Measurements from ENCODE around the gene MMP3.

The MMP3 gene

DNA sequence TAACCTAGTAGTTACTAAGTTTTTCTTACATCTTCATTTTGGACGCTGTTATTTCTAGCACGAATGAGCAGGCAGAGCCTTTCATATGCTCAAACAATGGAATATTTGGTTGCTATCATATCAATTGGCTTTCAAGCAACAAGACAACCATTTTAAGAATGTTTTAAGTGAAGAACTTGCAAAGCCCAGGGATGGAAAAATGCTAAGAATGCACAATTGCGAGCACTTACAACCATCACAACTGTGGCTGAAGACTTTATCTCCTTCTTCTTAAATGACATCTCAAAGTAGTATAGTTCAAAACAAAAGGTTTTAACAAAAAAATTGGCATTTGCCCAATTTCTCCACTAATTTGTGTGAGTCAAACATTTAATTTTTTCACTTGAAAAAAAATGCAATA, 37.1 kb downstream of the MMP3 start:
- H3K9me3 ChIP-seq (ENCODE audit: insufficient read depth, low read length), result no peaks in the 10 kb centered on the region
- H3K4me2 ChIP-seq (ENCODE audit: low read depth, low read length, poor library complexity, severe bottlenecking), result no peak overlapping the region
- H4K20me1 ChIP-seq (ENCODE audit: low read depth, low read length), result no peaks in the 10 kb centered on the region
- no peak for TF ChIP-seq EZH2phosphoT487 (conservative IDR thresholded peaks at IDR 0.05; ENCODE audit: low read length)
- TF ChIP-seq, protein P1, sequence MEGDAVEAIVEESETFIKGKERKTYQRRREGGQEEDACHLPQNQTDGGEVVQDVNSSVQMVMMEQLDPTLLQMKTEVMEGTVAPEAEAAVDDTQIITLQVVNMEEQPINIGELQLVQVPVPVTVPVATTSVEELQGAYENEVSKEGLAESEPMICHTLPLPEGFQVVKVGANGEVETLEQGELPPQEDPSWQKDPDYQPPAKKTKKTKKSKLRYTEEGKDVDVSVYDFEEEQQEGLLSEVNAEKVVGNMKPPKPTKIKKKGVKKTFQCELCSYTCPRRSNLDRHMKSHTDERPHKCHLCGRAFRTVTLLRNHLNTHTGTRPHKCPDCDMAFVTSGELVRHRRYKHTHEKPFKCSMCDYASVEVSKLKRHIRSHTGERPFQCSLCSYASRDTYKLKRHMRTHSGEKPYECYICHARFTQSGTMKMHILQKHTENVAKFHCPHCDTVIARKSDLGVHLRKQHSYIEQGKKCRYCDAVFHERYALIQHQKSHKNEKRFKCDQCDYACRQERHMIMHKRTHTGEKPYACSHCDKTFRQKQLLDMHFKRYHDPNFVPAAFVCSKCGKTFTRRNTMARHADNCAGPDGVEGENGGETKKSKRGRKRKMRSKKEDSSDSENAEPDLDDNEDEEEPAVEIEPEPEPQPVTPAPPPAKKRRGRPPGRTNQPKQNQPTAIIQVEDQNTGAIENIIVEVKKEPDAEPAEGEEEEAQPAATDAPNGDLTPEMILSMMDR (IDR thresholded peaks at IDR 0.05; ENCODE audit: insufficient read depth, low read length, poor library complexity, severe bottlenecking), result no peak
- H3K79me2 ChIP-seq (ENCODE audit: insufficient read depth, low read length), result no peaks in the 10 kb centered on the region
- H3K27me3 ChIP-seq (ENCODE audit: low read length), result no peaks in the 10 kb centered on the region
- no peak overlapping the region for H3K27ac ChIP-seq (ENCODE audit: low read depth, low read length)
- H3K4me3 ChIP-seq (ENCODE audit: insufficient read depth, low read length, poor library complexity, severe bottlenecking), result no peak overlapping the region
- H3K36me3 ChIP-seq (ENCODE audit: low read length), result no peaks in the 10 kb centered on the region
- no peaks in the 10 kb centered on the region for H3F3A ChIP-seq (ENCODE audit: insufficient read depth)
- no peaks in the 10 kb centered on the region for H3K9me2 ChIP-seq (replicated peaks; ENCODE audit: insufficient read depth, low read length)
- no peak overlapping the region for H2AFZ ChIP-seq (ENCODE audit: low read depth, low read length, severe bottlenecking)
- no peak overlapping the region for H3K9ac ChIP-seq (ENCODE audit: low read length)

GRCh38 chr11:102802341-102802740, 41.1 kb downstream of the MMP3 start:
- H3K9me2 ChIP-seq (replicated peaks; ENCODE audit: insufficient read depth, low read length), result no peaks in the 10 kb centered on the region
- no peak overlapping the region for H3K27ac ChIP-seq (ENCODE audit: low read depth, low read length)
- H3K27me3 ChIP-seq (ENCODE audit: low read length), result no peaks in the 10 kb centered on the region
- H3K9ac ChIP-seq (ENCODE audit: low read length), result no peak overlapping the region
- H3K9me3 ChIP-seq (ENCODE audit: insufficient read depth, low read length), result no peaks in the 10 kb centered on the region
- H3K79me2 ChIP-seq (ENCODE audit: insufficient read depth, low read length), result no peaks in the 10 kb centered on the region
- H2AFZ ChIP-seq (ENCODE audit: low read depth, low read length, severe bottlenecking), result no peak overlapping the region
- H3K4me2 ChIP-seq (ENCODE audit: low read depth, low read length, poor library complexity, severe bottlenecking), result no peak overlapping the region
- TF ChIP-seq, protein P1 (IDR thresholded peaks at IDR 0.05; ENCODE audit: insufficient read depth, low read length, poor library complexity, severe bottlenecking), result no peak
- TF ChIP-seq EZH2phosphoT487 (conservative IDR thresholded peaks at IDR 0.05; ENCODE audit: low read length), result no peak
- H4K20me1 ChIP-seq (ENCODE audit: low read depth, low read length), result no peaks in the 10 kb centered on the region
- H3F3A ChIP-seq (ENCODE audit: insufficient read depth), result no peaks in the 10 kb centered on the region
- no peaks in the 10 kb centered on the region for H3K36me3 ChIP-seq (ENCODE audit: low read length)
- H3K4me3 ChIP-seq (ENCODE audit: insufficient read depth, low read length, poor library complexity, severe bottlenecking), result no peak overlapping the region

- H3K4me2 ChIP-seq (ENCODE audit: low read depth, low read length, poor library complexity, severe bottlenecking), result no peak overlapping the region
Observed at GRCh38 chr11:102800767-102801166, 42.6 kb downstream of the MMP3 start.

More at GRCh38 chr11:102800767-102801166, 42.6 kb downstream of the MMP3 start:
- no peaks in the 10 kb centered on the region for H3K9me3 ChIP-seq (ENCODE audit: insufficient read depth, low read length)
- H3K4me3 ChIP-seq (ENCODE audit: insufficient read depth, low read length, poor library complexity, severe bottlenecking), result no peak overlapping the region
- no peaks in the 10 kb centered on the region for H3F3A ChIP-seq (ENCODE audit: insufficient read depth)
- no peaks in the 10 kb centered on the region for H4K20me1 ChIP-seq (ENCODE audit: low read depth, low read length)
- no peaks in the 10 kb centered on the region for H3K79me2 ChIP-seq (ENCODE audit: insufficient read depth, low read length)
- no peaks in the 10 kb centered on the region for H3K36me3 ChIP-seq (ENCODE audit: low read length)
- TF ChIP-seq, protein P1 (IDR thresholded peaks at IDR 0.05; ENCODE audit: insufficient read depth, low read length, poor library complexity, severe bottlenecking), result no peak
- TF ChIP-seq EZH2phosphoT487 (conservative IDR thresholded peaks at IDR 0.05; ENCODE audit: low read length), result no peak
- H2AFZ ChIP-seq (ENCODE audit: low read depth, low read length, severe bottlenecking), result no peak overlapping the region
- no peaks in the 10 kb centered on the region for H3K27me3 ChIP-seq (ENCODE audit: low read length)
- H3K9me2 ChIP-seq (replicated peaks; ENCODE audit: insufficient read depth, low read length), result no peaks in the 10 kb centered on the region
- H3K27ac ChIP-seq (ENCODE audit: low read depth, low read length), result no peak overlapping the region
- H3K9ac ChIP-seq (ENCODE audit: low read length), result no peak overlapping the region

All from SU-DHL-6 (cell line).